Right renal cortex interstitium (tissue), 3 donors: ENCODE data around the gene VKORC1L1. TPM values are rescaled to one million over a fixed set of nuclear protein-coding genes. Genes with fewer than 3 reads are reported as not detected.
A peak's percentile ranks its signal among the peaks of the same experiment; 100 is the strongest.
"Not testable (repeated sequence)": the region's sequence is repeated elsewhere in the genome, so short reads cannot be mapped to it uniquely, and the experiment has no call there.

ENCODE experiments used
- DNase-seq, 3 donors: peaks; one replicate each; pipeline ENCODE4 v3.0.0-alpha.2; 2013; ENCODE audit warnings: low read depth in 3 of 3, low spot score in 2 of 3
- polyA plus RNA-seq, 3 donors: library from polyadenylated mRNA; unstranded; fragments of 120-200 nt; gene quantifications; one replicate each; pipeline ENCODE4 v1.2.1, GENCODE V29; 2013; ENCODE audit not compliant: insufficient read length in 3 of 3

Gene VKORC1L1
- polyA plus RNA-seq: 10 to 100 TPM; 28.4 to 30.0 (median 29.0) TPM

DNA sequence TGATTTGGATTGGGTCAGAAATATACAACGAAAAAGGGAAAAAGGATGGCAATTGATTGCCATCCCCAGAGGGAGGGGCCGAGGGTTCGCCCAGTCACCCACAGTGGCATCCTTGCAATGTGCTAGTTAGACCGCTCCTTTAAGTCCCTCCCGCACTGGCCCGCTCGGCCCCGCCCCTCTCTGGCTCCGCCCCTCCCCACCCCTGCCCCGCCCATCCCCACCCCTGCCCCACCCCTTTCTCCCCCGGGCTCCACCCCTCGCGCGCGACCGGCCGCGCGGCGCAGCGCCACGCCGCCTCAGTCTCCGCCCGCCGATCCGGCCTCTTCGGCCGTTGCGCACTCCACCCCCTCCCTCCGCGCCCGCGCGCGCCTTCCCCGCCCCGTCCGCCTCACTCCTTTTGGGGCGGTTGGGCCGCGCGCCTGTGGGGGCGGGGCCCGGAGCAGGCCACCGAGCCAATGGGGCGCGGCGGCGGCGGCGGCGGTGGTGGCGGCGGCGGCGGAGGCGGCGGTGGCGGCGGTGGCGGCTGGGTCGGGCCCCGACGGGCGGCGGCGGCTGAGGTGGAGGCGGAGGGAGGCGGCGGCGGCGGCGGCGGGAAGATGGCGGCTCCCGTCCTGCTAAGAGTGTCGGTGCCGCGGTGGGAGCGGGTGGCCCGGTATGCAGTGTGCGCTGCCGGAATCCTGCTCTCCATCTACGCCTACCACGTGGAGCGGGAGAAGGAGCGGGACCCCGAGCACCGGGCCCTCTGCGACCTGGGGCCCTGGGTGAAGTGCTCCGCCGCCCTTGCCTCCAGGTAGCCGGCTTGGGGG lies at the start of gene VKORC1L1:
Gene VKORC1L1 (plus strand): TSS at position 299 of the 806 bp plus-strand sequence. CDS start 298 bp downstream, at position 597.
- DNase-seq: peak; percentile 68 to 83 (median 77)

DNA sequence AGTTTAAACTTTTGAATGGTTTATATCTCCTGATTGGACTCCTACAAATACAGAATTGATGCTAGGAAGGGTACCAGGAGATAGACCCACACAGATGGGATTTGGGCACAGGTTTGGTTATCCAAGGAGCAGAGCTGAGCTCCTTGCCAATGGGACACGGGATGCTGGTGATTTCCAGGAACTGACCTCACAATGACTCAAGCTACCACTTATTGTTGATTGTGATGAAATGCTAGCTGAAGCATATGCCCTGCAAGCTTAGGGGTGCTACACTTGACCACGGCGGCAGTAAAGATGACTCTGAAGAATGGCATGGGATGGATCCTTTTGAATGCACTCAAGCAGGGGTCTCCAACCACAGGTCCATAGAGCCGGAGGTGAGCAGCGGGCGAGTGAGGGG lies 45.5 kb upstream of the VKORC1L1 start:
- DNase-seq: no peak

DNA sequence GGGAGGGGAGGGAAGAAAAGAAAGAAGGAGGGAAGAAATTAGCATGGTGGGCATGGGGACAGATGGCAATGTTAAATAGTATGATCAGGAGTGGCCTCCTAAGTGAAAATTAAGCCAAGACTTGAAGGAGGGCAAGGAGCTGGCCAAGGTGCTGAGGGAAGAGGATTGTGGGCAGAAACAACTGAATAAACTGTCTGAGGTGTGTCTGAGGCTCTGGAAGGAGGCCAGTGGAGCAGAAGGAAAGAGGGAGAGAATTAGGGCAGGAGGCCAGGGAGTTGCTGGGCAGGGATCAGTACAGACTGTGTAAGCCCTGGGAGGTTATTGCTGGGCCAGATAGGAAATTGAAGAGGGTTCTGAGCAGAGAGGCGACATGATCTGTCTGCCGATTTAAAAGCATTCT lies 40.6 kb upstream of the VKORC1L1 start:
- no peak for DNase-seq

DNA sequence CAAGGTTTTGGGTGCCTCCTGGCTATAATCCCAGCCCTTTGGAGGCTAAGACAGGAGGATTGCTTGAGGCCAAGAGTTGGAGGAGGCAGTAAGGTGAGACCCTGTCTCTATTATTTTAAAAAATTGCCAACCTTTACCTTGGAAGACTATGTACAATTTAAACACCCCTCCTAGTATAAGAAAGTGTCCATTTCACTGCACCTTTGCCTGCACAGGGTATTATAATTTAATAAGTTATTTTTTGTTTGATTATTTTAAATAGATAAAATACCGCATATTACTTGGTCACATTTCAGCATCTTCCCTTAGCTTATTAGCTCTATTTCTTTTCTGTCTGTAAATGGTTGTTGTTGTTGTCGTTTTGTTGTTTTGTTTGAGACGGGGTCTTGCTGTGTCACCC lies 36.2 kb upstream of the VKORC1L1 start:
- not testable (repeated sequence) for DNase-seq

DNA sequence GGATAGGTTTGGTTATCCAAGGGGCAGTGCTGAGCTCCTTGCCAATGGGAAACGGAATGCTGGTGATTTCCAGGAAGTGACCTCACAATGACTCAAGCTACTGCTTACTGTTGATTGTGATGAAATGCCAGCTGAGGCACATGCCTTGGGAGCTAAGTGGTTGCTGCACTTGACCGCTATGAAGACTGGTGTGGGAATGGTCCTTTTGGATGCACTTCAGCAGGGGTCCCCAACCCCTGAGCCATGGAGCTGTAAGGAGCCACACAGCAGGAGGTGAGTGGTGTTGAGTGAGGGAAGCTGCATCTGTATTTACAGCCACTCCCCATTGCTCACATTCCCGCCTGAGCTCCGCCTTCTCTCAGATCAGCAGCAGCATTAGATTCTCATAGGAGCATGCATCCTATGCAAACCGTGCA lies 35.3 kb upstream of the VKORC1L1 start:
- DNase-seq: not testable (repeated sequence)

DNA sequence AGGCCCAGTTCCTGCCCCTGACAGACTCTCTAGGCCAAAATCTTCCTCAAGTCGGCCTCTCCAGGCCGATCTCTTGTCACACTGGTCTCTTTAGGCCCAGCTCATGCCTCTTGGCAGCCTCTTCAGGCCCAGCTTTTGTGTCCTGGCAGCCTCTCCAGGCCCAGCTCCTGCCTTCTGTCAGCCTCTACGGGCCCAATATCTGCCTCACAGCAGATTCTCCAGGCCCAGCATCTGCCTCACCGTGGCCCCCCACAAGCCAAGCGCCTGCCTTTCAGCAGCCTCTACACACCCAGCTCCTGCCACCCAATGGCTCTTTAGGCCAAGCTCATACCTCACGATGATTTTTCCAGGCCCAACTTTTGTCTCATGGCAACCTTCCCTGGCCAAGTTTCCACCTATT lies 33.0 kb upstream of the VKORC1L1 start:
- DNase-seq: no peak

DNA sequence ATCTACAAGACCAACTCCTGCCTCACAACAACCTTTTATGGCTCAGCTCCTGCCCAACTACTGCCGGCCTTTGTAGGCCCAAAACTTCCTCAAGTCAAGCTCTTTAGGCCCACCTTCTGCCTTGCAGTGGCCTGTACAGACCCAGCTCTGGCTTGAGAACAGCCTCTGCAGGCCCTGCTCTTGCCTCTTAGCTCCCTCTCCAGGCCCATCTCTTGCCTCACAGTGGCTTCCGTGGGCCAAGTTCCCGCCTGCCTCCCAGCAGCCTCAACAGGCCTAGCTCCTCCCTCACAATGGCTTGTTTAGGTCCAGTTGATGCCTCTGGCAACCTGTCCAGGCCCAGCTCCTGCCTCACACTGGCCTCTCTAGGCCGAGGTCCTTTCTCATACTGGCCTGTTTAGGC lies 32.4 kb upstream of the VKORC1L1 start:
- no peak for DNase-seq

DNA sequence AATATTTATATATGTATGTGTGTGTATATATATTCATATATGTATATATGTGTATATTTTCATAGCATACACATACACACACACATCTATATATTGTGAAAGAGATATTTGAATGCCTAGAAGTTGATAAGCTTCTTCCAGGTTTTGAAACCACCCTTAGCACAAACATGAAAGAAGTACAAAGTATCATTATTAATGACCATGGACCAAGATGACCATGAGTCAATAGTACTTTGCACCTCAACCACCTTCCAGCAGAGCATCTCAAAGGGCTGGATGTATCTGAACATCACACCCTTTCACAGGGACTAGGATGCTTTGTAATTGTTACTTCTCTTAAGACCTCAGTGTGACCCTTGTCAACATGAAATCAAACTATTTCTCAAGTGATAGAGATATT lies 29.3 kb upstream of the VKORC1L1 start:
- not testable (repeated sequence) for DNase-seq

DNA sequence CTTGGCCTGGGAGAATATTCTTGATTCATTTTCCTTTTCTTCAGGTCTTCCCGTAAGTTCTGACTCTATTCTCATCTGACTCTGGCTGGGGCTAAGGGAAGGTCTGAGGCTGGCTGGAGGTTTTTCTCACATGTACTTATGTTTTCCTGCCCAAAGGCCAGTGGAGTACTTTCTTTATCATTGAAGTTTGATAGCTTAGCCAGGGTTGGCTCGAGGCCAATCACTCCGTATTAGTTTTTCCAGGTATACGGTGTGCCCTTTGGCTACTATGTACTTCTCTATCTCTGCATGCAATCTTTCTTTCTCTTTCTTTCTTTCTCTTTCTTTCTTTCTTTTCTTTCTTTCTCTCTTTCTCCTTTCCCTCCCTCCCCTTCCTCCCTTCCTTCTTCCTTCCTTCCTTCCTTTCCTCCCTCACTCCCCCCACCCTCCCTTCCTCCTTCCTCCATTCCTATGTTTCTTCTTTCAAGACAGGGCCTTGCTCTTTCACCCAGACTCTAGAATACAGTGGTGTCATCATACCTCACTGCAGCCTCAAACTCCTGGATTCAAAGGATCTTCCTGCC lies 26.8 kb upstream of the VKORC1L1 start:
- DNase-seq: no peak

DNA sequence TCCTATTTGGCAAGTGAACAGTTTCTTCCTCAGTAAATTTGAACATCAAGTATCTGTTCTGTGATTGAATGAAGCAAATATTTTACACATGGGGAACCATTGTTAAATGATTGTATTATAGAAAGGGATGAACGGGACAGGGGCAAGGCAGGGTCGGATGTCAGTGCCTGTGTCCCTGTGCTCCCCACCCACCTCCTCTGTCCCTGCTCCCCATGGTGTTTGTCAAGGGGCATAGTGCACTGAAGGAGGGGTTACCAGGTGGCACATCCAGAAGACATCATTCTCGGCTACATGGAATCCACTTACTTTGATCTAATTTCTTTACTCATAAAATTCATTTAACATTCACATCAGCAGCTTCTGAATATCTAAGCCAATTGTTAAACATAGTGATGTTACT lies 19.4 kb upstream of the VKORC1L1 start:
- DNase-seq: not testable (repeated sequence)

DNA sequence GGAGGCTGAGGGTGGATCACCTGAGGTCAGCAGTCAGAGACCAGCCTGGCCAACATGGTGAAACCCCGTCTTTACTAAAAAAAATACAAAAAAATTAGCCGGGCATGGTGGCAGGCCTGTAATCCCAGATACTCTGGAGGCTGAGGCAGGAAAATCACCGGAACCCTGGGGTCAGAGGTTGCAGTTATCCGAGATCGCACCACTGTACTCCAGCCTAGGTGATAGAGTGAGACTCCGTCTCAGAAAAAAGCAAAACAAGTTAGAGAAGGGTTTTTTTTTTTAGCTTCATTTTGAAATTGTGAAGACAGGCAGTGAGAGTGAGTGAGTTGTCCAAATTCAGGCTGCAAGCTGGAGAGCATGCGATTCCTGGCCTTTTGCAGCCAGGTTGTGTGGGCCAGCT lies 19.0 kb upstream of the VKORC1L1 start:
- DNase-seq: not testable (repeated sequence)

DNA sequence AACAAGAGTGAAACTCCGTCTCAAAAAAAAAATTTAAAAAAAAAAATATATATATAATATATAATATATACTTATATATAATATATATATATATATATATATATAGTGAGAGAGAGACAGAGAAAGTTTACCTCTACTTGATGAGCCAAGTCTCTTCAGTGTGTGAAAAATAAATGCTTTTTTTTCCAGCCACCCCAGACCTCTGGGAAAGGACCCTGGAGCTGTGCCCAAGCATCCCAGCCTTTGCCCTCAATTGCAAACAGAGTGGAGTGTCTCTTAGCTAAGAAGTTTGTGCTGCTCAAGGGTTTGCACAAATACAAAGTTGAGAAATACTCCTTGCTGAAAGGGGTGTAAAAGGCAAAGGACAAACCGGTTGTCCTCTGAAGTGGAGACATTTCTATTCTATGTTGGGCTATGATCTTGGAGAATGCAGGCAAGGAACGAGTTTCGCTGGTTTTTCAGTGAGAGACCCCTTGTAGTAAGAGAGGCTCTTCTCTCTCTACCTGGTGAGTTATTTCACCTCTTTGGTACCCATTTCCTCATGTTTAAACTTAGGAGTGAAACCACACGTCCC lies 15.5 kb upstream of the VKORC1L1 start:
- DNase-seq: not testable (repeated sequence)

DNA sequence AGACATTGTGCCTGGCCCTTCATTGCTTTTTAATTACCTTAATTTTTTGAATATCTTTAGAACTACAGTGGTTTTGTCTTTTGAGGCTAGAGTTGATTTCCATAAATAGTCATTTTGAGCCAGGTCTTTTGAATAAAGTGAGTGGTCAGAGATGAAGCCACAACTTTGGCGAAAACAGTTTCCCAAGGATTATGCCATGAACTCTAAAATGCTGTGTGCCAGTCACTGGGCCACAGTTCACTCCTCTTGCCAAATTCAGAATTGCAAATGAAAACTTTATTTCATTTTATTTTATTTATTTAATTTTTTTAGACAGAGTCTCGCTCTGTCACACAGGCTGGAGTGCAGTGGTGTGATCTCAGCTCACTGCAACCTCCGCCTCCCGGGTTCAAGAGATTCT lies 14.2 kb upstream of the VKORC1L1 start:
- not testable (repeated sequence) for DNase-seq

DNA sequence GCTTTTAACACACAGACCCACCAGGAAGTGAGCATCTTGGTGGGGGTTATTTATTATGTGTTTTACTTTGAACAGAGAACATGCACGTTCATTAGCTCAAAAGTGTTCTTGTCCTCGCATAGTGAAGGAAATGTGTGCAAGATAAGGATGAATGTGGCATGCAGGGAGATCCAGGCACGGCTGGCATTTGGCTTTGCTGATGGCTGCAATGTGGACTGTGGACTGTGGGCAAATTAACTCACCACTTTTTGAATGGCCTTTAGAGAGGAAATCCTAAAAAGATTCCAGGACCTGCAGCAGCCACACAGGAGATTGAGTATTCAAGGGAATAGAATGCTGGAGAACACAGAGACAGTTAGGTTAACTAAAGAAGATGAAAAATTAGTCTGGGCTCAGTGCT lies 6.6 kb upstream of the VKORC1L1 start:
- DNase-seq: not testable (repeated sequence)

DNA sequence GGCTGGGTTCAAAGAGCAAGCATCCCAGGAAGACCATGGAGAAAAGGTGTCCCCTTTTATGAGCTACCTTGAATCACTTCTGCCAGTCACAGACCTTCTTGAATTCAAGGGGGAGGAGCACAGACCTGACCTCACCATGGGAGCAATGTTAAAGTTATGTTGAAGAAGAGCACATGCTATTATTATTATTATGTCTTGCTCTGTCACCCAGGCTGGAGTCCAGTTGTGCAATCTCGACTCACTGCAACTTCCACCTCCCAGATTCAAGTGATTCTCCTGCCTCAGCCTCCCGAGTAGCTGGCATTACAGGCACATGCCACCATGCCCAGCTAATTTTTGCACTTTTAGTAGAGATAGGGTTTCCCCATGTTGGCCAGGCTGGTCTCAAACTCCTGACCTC lies 5.2 kb upstream of the VKORC1L1 start:
- DNase-seq: not testable (repeated sequence)

DNA sequence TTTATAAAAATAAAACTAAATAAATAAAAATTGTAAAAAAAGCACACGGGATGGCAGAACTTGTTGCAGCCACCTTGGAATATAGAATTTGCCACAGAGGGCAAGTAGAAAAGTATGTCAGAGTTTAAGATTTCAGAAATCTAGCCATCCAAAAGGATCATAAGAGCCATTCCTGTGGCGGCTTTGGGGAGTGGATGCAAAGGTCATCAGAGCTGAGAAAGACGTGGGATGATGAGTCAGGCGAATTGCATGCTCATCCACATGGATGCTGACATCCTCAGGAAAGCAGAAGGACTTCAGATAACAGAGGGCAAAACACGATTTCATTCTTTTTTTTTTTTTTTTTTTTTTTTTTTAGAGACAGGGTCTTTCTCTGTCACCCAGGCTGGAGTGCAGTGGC lies 3.6 kb upstream of the VKORC1L1 start:
- DNase-seq: not testable (repeated sequence)

DNA sequence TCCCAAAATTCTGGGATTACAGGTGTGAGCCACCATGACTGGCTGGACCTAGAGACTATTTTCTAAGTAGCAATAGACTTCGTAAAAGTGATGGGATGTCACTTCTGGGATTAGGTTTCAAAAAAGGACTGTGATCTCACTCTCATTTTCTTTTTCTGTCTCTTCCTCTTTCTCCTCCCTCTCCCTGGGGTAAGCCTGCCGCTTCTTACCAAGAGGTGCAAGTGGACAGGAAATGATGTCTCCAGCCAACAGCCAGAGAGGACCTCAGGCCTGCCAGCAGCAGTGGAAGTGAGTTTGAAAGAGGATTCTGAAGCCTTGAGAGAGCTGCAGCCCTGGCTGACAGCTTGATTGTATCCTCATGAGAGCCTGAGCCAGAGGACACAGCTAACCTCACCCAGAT lies 1.4 kb upstream of the VKORC1L1 start:
- not testable (repeated sequence) for DNase-seq

DNA sequence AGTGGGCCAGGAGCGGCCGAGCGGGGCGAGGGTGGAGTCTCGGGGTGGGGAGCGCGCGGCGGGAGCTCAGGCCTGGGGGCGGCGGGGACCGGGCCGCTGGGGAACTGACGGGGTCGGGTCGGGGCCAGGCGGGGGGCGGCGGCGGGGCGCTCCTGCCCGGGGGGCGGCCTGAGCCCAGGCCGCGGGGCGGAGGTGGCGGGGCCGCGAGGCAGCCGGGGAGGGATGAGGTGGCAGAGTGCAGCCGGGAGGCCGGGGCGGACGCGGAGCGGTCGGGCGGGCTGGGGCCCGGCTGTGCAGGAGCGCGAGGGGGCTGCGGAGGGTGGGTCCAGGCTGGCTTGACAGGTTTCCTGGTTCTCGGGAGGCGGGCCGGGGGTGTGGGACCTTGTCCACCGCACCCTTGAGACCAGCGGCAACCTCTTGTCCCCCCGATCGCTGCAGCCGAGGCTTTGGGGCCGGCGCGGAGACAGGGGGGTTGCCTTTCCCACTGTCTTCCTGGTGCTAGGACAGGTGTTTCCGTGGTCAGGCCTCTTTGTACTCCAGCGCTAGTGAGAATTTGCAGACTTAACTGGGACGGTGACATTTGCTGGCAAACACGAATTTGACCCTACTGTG lies 814 bp downstream of the VKORC1L1 start:
- DNase-seq: not testable (repeated sequence)

DNA sequence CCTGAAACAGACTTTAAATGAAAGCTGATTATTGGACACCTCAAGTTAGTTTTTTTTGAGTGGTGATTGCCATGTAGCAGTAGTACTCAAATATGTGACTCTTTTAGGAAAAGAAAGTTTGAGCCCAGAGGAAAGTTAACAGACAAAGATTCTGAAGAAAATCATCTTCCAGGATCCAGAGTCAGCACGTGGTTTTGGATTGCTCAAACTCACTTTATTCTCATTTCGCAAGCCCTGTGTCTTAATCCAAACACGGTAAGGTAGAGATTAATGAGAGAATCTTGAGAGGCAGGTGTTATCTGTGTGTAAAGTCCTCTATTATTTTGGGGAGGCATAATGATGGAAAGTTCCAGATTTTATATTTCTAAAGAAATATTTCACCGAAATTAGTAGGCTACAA lies 2.8 kb downstream of the VKORC1L1 start:
- not testable (repeated sequence) for DNase-seq

DNA sequence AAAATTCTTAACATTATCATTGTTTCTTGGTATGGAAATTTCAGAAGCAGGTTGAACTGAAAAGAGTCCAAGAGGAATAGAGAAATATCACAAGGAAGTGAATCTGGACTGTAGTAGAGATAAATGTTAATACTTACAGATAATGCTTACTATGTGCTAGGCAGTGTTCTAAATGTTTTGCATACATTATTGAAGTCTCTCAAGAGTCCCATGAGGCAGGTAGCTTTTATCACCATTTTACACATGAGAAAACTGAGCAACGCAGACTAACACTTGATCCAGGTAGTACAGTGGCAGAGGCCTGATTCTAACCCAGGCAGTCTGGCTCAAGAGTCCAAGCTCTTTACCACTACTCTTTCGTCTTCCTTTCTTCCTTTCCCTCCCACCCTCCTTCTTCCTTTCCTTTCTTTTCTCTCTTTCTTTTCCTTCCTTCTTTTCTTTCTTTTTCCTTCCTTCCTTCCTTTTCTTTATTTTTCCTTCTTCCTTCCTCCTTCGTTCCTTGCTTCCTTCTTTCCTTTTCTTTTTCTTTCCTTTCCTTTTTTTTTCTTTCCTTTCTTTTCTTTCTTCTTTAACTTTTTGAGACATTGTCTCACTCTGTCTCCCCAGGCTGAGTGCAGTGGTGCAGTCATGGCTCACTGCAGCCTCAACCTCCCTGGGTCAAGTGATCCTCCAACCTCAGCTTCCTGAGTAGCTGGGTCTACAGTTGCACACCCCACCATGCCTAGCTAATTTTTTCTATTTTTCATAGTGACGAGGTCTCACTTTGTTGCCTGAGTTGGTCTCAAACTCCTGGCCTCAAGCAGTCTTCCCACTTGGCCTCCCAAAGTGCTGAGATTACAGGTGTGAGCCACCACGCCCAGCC lies 6.6 kb downstream of the VKORC1L1 start:
- not testable (repeated sequence) for DNase-seq
